Stimulated activated CD8-positive, alpha-beta memory T cell treated with anti-CD3 and anti-CD28 coated beads, Interleukin-12 subunit alpha, Interleukin-12 subunit beta, amount 100 ng/mL, for 24 hours (primary cell): ENCODE data around the gene ZNF30.
"Not testable (repeated sequence)": the region's sequence is repeated elsewhere in the genome, so short reads cannot be mapped to it uniquely, and the experiment has no call there.

Source experiments
- DNase-seq: peaks from one replicate; pipeline ENCODE4 v3.0.0-alpha.2; 2020; ENCODE audit errors: extremely low read depth

ZNF30 gene

DNA sequence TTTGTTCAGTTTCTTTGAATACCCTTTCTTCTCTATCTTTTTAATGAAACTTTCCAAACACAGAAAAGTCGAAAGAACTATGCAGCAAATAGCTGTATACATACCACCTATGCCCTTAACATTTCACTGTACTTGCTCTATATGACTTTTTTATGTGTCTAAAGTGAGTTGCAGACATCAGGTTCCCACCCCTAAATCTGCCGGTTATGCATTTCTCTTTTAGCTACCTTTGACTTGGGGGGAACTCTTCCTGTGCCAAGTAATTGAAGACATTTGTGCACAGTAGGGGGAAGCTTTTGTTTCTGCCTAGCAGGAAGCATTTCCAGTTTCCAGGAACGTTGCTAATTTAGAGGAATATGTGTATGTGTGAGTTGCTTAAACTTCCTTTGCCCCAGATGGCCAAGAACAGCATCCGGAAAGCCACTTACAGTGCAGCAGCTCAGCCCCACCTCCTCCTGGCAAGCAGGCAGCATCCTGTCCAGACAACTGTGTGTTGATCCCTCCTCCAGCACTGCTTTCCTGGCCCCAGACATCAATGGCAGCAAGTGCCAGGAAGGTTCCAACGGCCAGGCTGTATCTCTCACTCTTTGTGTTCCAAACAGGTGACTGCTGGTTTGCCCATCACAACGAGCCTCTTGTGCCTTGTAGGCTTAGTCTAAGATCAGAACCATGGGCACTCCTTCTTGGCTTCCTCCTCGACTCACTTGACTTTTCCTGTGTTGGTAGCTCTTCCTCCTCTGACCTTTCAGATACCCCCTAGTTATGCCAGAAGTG, 58.7 kb downstream of the ZNF30 start:
- no peak for DNase-seq

DNA sequence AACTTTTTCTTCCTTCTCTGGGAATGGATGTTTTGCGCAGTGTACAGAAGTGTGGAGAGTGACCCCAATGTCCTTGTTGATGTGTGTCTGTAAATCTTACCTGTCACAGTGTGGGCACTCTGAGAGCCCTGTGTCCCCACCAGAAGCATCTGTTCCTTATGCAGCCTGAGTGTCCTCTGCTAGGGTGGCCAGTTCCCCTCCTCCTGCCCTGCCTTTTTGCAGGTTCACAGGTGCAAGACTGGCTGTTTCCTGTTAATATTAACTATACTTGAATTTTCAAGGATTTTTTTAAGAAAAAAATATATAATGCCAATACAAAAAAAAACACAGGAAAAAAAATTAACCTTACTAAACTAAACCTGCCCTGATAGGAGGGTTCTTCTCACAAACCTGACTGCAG, 61.4 kb downstream of the ZNF30 start:
- DNase-seq: no peak

DNA sequence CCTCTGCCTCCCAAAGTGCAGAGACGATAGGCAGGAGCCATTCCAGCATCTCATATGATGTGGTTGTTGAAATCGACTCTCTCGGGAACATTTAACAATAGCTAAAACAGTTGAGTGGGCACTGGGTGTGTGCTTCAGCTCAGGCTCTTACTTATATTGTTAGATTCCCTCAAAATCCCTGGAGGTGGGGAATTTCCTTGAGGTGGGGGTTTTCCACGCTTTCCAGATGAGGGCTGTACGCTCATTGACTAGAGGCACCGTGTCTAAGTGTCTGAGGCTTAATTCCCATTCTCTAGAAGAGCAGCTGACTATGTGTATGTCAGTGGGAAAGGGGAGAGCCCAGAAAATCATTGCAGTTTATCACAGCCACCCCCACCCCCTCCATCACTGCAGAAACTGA, 62.6 kb downstream of the ZNF30 start:
- DNase-seq: no peak

DNA sequence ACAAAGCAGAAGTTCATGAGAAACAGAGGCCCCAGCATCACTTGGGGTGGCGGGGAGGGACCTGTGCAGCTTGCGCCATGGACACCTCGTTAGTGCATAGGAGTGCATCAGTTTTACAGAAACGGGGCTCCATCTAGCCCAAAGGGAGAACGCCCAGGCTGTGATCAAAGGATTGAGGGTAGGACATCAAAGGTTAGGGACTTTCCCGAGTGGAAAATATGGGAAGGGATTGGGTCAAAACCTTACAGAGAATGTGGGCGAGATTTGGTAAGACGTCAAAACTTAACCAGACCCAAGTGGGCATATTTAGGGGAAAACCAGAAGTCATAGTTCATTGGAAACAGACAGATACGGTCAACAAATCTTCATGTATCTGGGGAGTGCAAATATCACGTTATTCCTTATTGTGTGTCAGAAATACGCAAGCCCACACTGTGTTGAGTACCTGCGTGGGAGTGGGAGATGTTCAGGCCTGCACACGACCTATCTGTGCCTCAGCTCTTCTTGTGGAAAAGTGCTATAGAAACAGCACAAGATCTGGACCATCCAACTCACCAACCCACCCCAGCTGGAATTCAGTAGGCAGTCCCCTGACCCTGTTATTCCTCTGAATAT, 64.0 kb downstream of the ZNF30 start:
- DNase-seq: no peak

DNA sequence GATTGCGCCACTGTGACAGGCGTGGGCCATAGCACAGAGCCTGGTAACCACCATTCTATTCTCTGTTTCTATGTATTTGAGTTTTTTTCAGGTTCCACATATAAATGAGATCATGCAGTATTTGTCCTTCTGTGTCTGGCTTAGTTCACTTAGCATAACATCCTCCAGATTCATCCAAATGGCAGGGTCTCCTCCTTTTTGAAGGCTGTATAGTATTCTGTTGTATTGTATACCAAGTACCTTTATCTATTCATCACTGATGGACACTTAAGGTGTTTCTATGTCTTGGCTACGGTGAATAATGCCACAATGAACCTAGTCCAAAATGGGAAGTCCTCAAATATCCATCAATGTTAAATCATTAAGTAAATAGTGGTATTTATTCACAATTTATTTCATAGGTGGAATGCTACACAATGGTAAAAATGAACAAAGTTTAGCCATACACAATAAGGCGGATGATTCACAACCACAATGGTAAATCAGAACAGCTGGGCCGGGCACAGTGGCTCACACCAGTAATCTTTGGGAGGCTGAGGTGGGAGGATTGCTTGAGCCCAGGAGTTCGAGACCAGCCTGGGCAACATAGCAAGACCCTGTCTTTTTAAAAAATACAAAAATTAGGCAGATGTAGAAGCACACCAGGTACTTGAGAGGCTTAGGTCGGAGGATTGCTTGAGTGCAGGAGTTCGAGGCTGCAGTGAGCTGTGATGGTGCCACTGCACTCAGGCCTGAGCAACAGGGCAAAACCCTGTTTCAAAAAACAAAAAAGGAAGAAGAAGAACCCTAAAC, 65.0 kb downstream of the ZNF30 start:
- no peak for DNase-seq

DNA sequence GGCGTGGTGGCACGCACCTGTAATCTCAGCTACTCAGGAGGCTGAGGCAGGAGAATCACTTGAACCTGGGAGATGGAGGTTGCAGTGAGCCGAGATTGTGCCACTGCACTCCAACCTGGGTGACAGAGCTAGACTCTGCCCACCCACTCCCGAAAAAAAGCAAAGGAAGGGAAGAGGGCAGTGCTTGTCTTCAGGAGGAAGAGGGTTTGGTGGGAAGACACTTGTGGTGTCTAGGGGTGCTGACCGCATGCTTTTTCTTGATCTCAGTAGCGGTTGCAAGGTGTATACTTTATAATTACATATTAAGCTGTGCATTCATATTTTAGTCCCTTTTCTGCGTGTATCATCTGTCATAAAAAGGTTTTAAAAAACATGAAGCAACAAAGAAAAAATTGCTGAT, 65.9 kb downstream of the ZNF30 start:
- not testable (repeated sequence) for DNase-seq

DNA sequence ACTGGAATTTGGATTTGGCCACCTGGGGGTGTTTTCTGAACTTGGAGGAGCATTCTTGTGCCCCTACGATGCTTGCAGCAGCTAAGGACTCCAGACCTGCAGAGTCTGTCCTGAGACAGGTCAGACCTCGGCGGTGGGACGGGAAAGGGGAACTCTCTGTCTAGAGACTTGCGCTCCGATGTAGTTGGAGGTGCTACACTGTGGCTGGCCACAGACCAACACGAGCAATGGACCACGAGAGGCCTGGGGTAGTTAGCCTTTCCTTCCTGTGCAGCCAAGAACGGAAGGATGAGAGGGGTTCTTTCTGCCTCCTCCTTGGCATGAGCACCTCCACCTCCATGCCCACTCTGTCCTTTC, 67.6 kb downstream of the ZNF30 start:
- no peak for DNase-seq
